ENCODE data around the gene ARHGEF7.

ARHGEF7 gene

DNA sequence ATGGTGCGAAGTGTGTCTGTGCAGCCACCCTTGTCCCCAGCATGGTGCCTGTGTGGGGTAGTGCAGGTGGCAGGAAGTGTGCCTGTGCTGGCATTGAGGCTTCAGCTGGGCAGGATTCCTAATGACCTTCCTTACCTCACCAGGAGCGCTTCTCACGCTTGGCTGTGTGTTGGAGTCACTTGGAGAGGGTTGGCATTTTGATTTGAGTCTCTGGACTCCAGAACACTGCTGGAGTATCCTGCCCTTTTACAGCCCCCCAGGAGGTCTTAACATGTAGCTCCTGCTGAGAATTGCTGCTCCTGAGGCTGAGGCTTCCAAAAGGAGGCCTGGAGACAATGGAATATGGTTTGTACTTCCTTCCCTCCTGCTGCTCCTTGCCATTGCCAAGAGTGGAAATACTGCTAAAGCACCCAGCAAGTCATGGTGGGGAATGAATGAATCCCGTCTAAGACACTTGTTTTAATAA, 87.1 kb downstream of the ARHGEF7 start:
- Histone ChIP-seq H3K4me3 (ENCODE audit: insufficient read length, low read depth) (no peak overlapping the region), H3K27me3 (ENCODE audit: insufficient read depth, insufficient read length) (no peaks in the 10 kb centered on the region), H3K9ac (ENCODE audit: insufficient read length, low read depth) (no peak overlapping the region), H3K4me1 (ENCODE audit: insufficient read depth, insufficient read length) (peaks cover 20% of the 10 kb centered on the region), H3K9me3 (ENCODE audit: insufficient read depth, low read length) (no peaks in the 10 kb centered on the region; the same call in 1 of the 2 replicates), H3K36me3 (ENCODE audit: insufficient read depth, insufficient read length, low read length) (peaks cover 7% of the 10 kb centered on the region)
- TF ChIP-seq YY1 (IDR thresholded peaks at IDR 0.05; ENCODE audit: insufficient read depth, insufficient read length) (no peak), ZNF274 (IDR thresholded peaks at IDR 0.05; ENCODE audit: low read depth, low read length) (no peak), SUZ12 (IDR thresholded peaks at IDR 0.05; ENCODE audit: extremely low read depth, insufficient read depth, insufficient read length) (no peak)
- no peak for DNase-seq (ENCODE audit: low read depth, low spot score)

DNA sequence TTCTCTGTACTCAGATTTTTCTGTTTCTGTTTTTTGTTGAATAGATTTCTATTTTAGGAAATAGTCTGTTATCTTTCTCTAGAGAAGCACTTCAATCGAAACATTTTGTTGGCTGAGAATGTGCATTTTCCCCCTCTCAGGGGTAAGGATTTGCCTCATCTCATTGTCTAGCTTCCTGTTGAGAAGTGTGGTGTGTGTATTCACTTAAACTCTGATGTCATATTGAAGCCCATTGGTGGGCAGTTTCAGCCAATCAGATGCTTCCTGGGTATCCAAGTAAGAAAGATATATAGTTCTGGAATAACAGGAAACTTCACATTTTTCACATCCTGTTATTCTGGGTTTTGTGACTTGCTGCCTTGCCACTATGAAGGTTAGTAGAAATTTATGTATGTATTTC, 87.6 kb downstream of the ARHGEF7 start:
- Histone ChIP-seq H3K9me3 (ENCODE audit: insufficient read depth, low read length) (no peaks in the 10 kb centered on the region; the same call in 1 of the 2 replicates), H3K27me3 (ENCODE audit: insufficient read depth, insufficient read length) (no peaks in the 10 kb centered on the region), H3K4me3 (ENCODE audit: insufficient read length, low read depth) (no peak overlapping the region), H3K36me3 (ENCODE audit: insufficient read depth, insufficient read length, low read length) (peaks cover 7% of the 10 kb centered on the region), H3K9ac (ENCODE audit: insufficient read length, low read depth) (no peak overlapping the region), H3K4me1 (ENCODE audit: insufficient read depth, insufficient read length) (peaks cover 20% of the 10 kb centered on the region)
- TF ChIP-seq YY1 (IDR thresholded peaks at IDR 0.05; ENCODE audit: insufficient read depth, insufficient read length) (no peak), ZNF274 (IDR thresholded peaks at IDR 0.05; ENCODE audit: low read depth, low read length) (no peak), SUZ12 (IDR thresholded peaks at IDR 0.05; ENCODE audit: extremely low read depth, insufficient read depth, insufficient read length) (no peak)
- DNase-seq (ENCODE audit: low read depth, low spot score) = no peak

DNA sequence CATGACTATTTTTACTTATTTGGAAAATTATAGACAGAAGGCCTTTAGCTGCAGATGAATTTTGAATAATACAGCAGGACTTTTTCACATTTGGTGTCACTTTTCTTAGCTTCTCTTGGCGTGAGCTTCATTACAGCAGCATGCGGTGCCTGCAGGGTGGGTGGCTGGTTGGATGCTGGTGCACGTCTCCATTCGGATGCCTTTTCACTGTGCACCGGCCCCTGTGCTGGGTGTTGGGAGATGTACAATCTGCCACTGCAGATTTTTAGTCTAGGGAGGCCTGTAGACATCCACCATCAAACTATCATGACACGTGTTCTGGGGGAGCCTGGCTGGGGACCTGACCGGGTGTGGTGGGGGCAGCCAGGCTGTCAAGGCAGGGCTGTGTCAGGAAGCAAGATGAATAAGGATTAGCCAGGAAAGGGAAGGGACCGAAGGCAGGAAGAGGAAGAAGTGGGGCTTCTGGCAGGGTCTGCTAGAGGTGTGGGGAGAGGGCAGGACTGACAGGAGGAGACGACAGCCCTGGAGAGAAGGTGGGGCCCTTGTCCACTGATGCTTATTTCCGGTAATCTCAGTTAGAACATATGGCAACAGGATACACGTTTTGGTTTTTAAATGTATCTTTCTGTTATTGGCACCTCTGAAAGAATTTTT, 88.8 kb downstream of the ARHGEF7 start:
- Histone ChIP-seq H3K4me1 (ENCODE audit: insufficient read depth, insufficient read length) (peaks cover 20% of the 10 kb centered on the region), H3K4me3 (ENCODE audit: insufficient read length, low read depth) (no peak overlapping the region), H3K9ac (ENCODE audit: insufficient read length, low read depth) (no peak overlapping the region), H3K36me3 (ENCODE audit: insufficient read depth, insufficient read length, low read length) (peaks cover 7% of the 10 kb centered on the region), H3K27me3 (ENCODE audit: insufficient read depth, insufficient read length) (no peaks in the 10 kb centered on the region), H3K9me3 (ENCODE audit: insufficient read depth, low read length) (no peaks in the 10 kb centered on the region)
- no peak for DNase-seq (ENCODE audit: low read depth, low spot score)
- TF ChIP-seq SUZ12 (IDR thresholded peaks at IDR 0.05; ENCODE audit: extremely low read depth, insufficient read depth, insufficient read length) = no peak
- no peak for TF ChIP-seq ZNF274 (IDR thresholded peaks at IDR 0.05; ENCODE audit: low read depth, low read length)
- no peak for TF ChIP-seq YY1 (IDR thresholded peaks at IDR 0.05; ENCODE audit: insufficient read depth, insufficient read length)

DNA sequence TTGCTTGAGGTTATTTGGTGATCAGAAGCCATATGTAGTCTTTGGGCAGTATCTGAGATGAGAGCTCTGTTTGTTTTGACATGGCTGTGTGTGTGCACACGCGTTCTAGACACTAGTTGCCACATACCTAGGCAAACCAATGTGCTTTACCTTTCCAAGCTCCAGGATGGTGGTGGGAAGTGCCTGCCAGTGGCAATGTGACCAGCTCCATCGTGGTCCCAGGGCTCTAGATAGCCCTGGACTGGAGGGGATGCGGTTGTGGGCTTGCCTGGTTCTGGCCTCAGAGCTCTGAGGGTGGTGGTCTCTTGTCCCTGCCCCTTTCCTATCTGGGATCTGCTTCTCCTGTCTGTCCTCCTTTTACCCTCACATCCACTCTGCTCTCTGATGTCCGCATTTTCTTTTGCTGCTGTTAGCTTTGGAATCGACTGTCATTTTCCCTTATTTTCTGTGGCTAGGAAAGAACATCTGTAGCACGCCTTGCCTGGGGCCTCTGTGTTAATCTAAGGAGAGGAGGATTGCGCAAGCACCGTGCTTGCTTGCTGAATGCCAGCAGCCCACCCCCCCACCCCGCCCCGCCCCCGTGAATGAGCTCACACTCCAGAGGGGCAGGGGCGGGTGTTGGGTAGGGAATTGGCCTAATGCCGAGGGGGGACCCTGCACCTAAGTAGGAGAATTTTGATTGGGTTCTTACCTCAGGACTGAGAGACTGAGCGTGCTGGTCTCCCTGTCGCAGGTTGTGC, 89.5 kb downstream of the ARHGEF7 start:
- Histone ChIP-seq H3K4me1 (ENCODE audit: insufficient read depth, insufficient read length) (peaks cover 20% of the 10 kb centered on the region), H3K9ac (ENCODE audit: insufficient read length, low read depth) (peak overlapping the region; percentile 6), H3K27me3 (ENCODE audit: insufficient read depth, insufficient read length) (no peaks in the 10 kb centered on the region), H3K36me3 (ENCODE audit: insufficient read depth, insufficient read length, low read length) (peaks cover 7% of the 10 kb centered on the region), H3K4me3 (ENCODE audit: insufficient read length, low read depth) (no peak overlapping the region), H3K9me3 (ENCODE audit: insufficient read depth, low read length) (no peaks in the 10 kb centered on the region)
- no peak for DNase-seq (ENCODE audit: low read depth, low spot score)
- TF ChIP-seq YY1 (IDR thresholded peaks at IDR 0.05; ENCODE audit: insufficient read depth, insufficient read length) (no peak), ZNF274 (IDR thresholded peaks at IDR 0.05; ENCODE audit: low read depth, low read length) (no peak), SUZ12 (IDR thresholded peaks at IDR 0.05; ENCODE audit: extremely low read depth, insufficient read depth, insufficient read length) (no peak)

DNA sequence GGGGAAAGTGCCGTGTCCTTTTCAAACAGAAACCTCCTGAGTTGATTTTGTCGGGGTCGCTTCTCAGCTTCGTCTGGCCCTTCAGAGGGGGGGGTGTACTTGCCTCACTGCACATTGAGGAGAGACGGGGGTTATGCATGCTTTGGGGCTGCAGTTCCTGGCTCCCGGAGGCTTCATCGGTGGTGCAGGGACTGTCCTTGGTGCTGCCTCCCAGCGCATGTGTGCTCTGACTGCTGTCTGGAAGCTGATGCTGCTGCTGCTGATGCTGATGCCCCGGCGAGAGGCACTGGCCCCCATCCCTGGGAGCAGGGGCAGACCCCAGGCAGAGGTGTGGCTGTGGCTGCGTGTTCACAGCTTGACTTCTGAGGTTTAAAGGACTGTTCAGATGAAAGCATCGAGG, 91.0 kb downstream of the ARHGEF7 start:
- TF ChIP-seq YY1 (IDR thresholded peaks at IDR 0.05; ENCODE audit: insufficient read depth, insufficient read length) (no peak), ZNF274 (IDR thresholded peaks at IDR 0.05; ENCODE audit: low read depth, low read length) (no peak), SUZ12 (IDR thresholded peaks at IDR 0.05; ENCODE audit: extremely low read depth, insufficient read depth, insufficient read length) (no peak)
- H3K27me3 ChIP-seq (ENCODE audit: insufficient read depth, insufficient read length) = no peaks in the 10 kb centered on the region
- H3K4me1 ChIP-seq (ENCODE audit: insufficient read depth, insufficient read length) = peaks cover 18% of the 10 kb centered on the region

DNA sequence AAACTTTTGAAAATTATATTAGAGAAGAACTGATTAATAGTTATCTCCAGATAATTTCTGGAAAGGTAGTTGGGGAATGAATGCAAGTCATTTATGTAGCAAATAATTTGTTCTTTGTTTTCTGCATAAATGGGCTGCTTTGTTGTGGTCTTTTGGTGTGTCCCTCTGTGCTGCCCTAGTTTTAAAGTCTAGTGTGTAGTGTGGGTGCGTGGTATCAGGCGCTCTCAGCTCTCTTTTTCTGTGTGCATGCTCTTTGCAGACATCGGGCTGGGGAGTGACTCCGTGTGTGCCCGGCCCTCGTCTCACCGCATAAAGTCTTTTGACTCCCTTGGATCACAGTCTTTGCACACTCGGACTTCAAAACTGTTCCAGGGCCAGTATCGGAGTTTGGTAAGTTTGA, 94.5 kb downstream of the ARHGEF7 start:
- Histone ChIP-seq H3K9me3 (ENCODE audit: insufficient read depth, low read length) (no peaks in the 10 kb centered on the region), H3K4me3 (ENCODE audit: insufficient read length, low read depth) (no peak overlapping the region), H3K36me3 (ENCODE audit: insufficient read depth, insufficient read length, low read length) (peaks cover 17% of the 10 kb centered on the region), H3K27me3 (ENCODE audit: insufficient read depth, insufficient read length) (no peaks in the 10 kb centered on the region), H3K9ac (ENCODE audit: insufficient read length, low read depth) (no peak overlapping the region), H3K4me1 (ENCODE audit: insufficient read depth, insufficient read length) (peaks cover 9% of the 10 kb centered on the region)
- no peak for TF ChIP-seq ZNF274 (IDR thresholded peaks at IDR 0.05; ENCODE audit: low read depth, low read length)
- no peak for TF ChIP-seq SUZ12 (IDR thresholded peaks at IDR 0.05; ENCODE audit: extremely low read depth, insufficient read depth, insufficient read length)
- TF ChIP-seq YY1 (IDR thresholded peaks at IDR 0.05; ENCODE audit: insufficient read depth, insufficient read length) = no peak
- DNase-seq (ENCODE audit: low read depth, low spot score) = no peak

More for the DNA sequence above, 91.0 kb downstream of the ARHGEF7 start:
- no peak overlapping the region for H3K9ac ChIP-seq (ENCODE audit: insufficient read length, low read depth)
- no peak overlapping the region for H3K4me3 ChIP-seq (ENCODE audit: insufficient read length, low read depth)
- no peak for DNase-seq (ENCODE audit: low read depth, low spot score)
- H3K9me3 ChIP-seq (ENCODE audit: insufficient read depth, low read length) = no peaks in the 10 kb centered on the region
- peaks cover 7% of the 10 kb centered on the region for H3K36me3 ChIP-seq (ENCODE audit: insufficient read depth, insufficient read length, low read length)

DNA sequence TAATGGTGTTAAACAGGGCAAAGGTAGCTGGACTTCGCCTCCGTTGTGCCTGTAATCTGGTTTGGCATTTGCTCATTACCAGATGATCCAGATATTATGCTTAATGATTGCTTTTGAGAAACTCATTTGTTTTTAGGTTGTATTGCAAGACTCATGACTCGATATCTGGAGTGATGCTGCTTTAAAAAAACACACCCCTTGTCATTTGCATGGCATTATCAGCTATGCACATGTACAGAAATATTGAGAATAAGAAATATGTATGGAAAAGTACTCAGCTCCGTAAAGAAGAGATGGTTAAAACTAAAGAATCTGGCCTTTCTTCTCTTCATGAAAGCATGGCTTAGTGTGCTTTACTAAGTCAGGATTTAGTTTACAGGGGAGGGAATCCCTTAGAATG, 95.0 kb downstream of the ARHGEF7 start:
- Histone ChIP-seq H3K27me3 (ENCODE audit: insufficient read depth, insufficient read length) (no peaks in the 10 kb centered on the region), H3K9ac (ENCODE audit: insufficient read length, low read depth) (no peak overlapping the region), H3K4me3 (ENCODE audit: insufficient read length, low read depth) (no peak overlapping the region), H3K36me3 (ENCODE audit: insufficient read depth, insufficient read length, low read length) (peaks cover 17% of the 10 kb centered on the region), H3K4me1 (ENCODE audit: insufficient read depth, insufficient read length) (peaks cover 8% of the 10 kb centered on the region), H3K9me3 (ENCODE audit: insufficient read depth, low read length) (no peaks in the 10 kb centered on the region)
- no peak for TF ChIP-seq ZNF274 (IDR thresholded peaks at IDR 0.05; ENCODE audit: low read depth, low read length)
- no peak for TF ChIP-seq YY1 (IDR thresholded peaks at IDR 0.05; ENCODE audit: insufficient read depth, insufficient read length)
- TF ChIP-seq SUZ12 (IDR thresholded peaks at IDR 0.05; ENCODE audit: extremely low read depth, insufficient read depth, insufficient read length) = no peak
- no peak for DNase-seq (ENCODE audit: low read depth, low spot score)
